Measurements from ENCODE around the gene NKIRAS1. TPM values are rescaled to one million over a fixed set of nuclear protein-coding genes. Genes with fewer than 3 reads are reported as not detected.

The NKIRAS1 gene
- total and polyA plus RNA-seq, 2 experiments from 2014 or later, result 9.2 to 9.7 TPM

- Histone ChIP-seq H3K36me3 (ENCODE audit: insufficient read depth) (no peaks in the 10 kb centered on the region), H3K27ac (ENCODE audit: low read depth) (no peak overlapping the region), H3K9me2 (ENCODE audit: insufficient read depth) (no peaks in the 10 kb centered on the region), H3K4me3 (no peak overlapping the region), H3K4me1 (ENCODE audit: insufficient read depth) (peaks cover 18% of the 10 kb centered on the region), H3K4me2 (no peak overlapping the region), H4K20me1 (replicated peaks; ENCODE audit: insufficient read depth) (no peaks in the 10 kb centered on the region), H3K79me2 (replicated peaks; ENCODE audit: insufficient read depth) (peaks cover 11% of the 10 kb centered on the region), H3K27me3 (ENCODE audit: insufficient read depth) (peaks cover 9% of the 10 kb centered on the region; the same call in 1 of the 2 replicates), H3F3A (replicated peaks; ENCODE audit: low read depth) (0 out of 2 replicates have a peak, but pooled peaks cover 3% of the 10 kb centered on the region), H2AFZ (no peak overlapping the region)
- Mint-ChIP-seq H3K4me3 (no peak overlapping the region), H3K36me3 (ENCODE audit: low read depth) (no peaks in the 10 kb centered on the region; the same call in 2 of the 3 replicates), H3K4me1 (peaks cover 17% of the 10 kb centered on the region), H3K27ac (no peak overlapping the region), H3K27me3 (ENCODE audit: insufficient read depth, low read depth, poor library complexity) (peaks cover 6% of the 10 kb centered on the region), H3K9me3 (no peaks in the 10 kb centered on the region)
- no peak for TF ChIP-seq NANOG (IDR thresholded peaks at IDR 0.05; ENCODE audit: borderline replicate concordance)
- DNase-seq (ENCODE audit: low spot score) (no peak), ATAC-seq (no peak)
Measured at GRCh38 chr3:23942546-23942945, 25.8 kb upstream of the NKIRAS1 start.

- DNase-seq (ENCODE audit: low spot score) (no peak), ATAC-seq (no peak)
- no peaks in the 10 kb centered on the region for H4K20me1 ChIP-seq (replicated peaks; ENCODE audit: insufficient read depth)
- H2AFZ ChIP-seq, result no peak overlapping the region
- 0 out of 2 replicates have a peak, but pooled peaks cover 3% of the 10 kb centered on the region for H3F3A ChIP-seq (replicated peaks; ENCODE audit: low read depth)
- peaks cover 10% of the 10 kb centered on the region; the same call in 1 of the 2 replicates for H3K4me1 ChIP-seq (ENCODE audit: insufficient read depth)
- H3K36me3 ChIP-seq (ENCODE audit: insufficient read depth), result no peaks in the 10 kb centered on the region
- no peak overlapping the region for H3K4me3 Mint-ChIP-seq
- no peak overlapping the region for H3K27ac ChIP-seq (ENCODE audit: low read depth)
- H3K36me3 Mint-ChIP-seq (ENCODE audit: low read depth), result no peaks in the 10 kb centered on the region; the same call in 2 of the 3 replicates
- peaks cover under 1% of the 10 kb centered on the region; the same call in 1 of the 2 replicates for H3K79me2 ChIP-seq (replicated peaks; ENCODE audit: insufficient read depth)
- H3K4me1 Mint-ChIP-seq, result peaks cover 15% of the 10 kb centered on the region
- no peak overlapping the region for H3K4me2 ChIP-seq
- no peaks in the 10 kb centered on the region for H3K9me2 ChIP-seq (ENCODE audit: insufficient read depth)
- H3K4me3 ChIP-seq, result no peak overlapping the region
- H3K9me3 Mint-ChIP-seq, result no peaks in the 10 kb centered on the region
- peaks cover 9% of the 10 kb centered on the region; the same call in 1 of the 2 replicates for H3K27me3 ChIP-seq (ENCODE audit: insufficient read depth)
- H3K27me3 Mint-ChIP-seq (ENCODE audit: insufficient read depth, low read depth, poor library complexity), result peaks cover 6% of the 10 kb centered on the region
- no peak overlapping the region for H3K27ac Mint-ChIP-seq
- no peak for TF ChIP-seq ZNF114 (CRISPR knock-in tag; IDR thresholded peaks at IDR 0.05)
- no peak for TF ChIP-seq CTCF (conservative IDR thresholded peaks at IDR 0.05; ENCODE audit: low read depth in 2 of 2)
- no peak for TF ChIP-seq POLR2AphosphoS5 (IDR thresholded peaks at IDR 0.05; ENCODE audit: low read depth)
- TF ChIP-seq EZH2phosphoT487 (IDR thresholded peaks at IDR 0.05; ENCODE audit: unreplicated experiment), result no peak
- TF ChIP-seq JUNB (IDR thresholded peaks at IDR 0.05; ENCODE audit: unreplicated experiment), result no peak
- TF ChIP-seq NANOG (IDR thresholded peaks at IDR 0.05; ENCODE audit: borderline replicate concordance), result no peak
- no peak for TF ChIP-seq CREB1 (CRISPR knock-in tag; IDR thresholded peaks at IDR 0.05; ENCODE audit: low read depth)
- no peak for TF ChIP-seq REST (IDR thresholded peaks at IDR 0.05; ENCODE audit: unreplicated experiment)
- no peak for TF ChIP-seq ZNF331 (CRISPR knock-in tag; IDR thresholded peaks at IDR 0.05; ENCODE audit: low read depth)
- TF ChIP-seq ZNF462 (CRISPR knock-in tag; IDR thresholded peaks at IDR 0.05), result no peak
Measured at GRCh38 chr3:23941440-23941839, 24.6 kb upstream of the NKIRAS1 start.

All from GM23338 (cell line).